Measurements from ENCODE around the gene UROC1.

The UROC1 gene

DNA sequence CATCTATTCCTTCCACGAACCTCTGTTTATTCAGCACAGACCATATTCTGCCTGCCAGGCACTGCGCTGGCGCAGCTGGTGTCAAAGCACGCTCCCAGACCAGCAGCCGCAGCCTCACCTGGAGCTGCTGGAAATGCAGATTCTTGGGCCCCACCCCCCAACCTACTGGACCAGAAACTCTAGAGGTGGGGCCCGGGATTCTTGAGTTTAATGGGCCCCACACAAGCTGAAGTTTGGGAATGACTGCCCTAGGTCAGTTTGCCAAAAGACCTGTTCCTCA, 13.4 kb upstream of the UROC1 start:
- in situ Hi-C loops (cut with MboI; ENCODE audit: low sequenced_read_pairs), result no loop called here

- in situ Hi-C loops (cut with MboI; ENCODE audit: low sequenced_read_pairs), result no loop called here
Observed at GRCh38 chr3:126530171-126531050, 12.8 kb upstream of the UROC1 start.

- in situ Hi-C loops (cut with MboI; ENCODE audit: low sequenced_read_pairs), result no loop called here
Observed at GRCh38 chr3:126529585-126530170, 12.1 kb upstream of the UROC1 start.

DNA sequence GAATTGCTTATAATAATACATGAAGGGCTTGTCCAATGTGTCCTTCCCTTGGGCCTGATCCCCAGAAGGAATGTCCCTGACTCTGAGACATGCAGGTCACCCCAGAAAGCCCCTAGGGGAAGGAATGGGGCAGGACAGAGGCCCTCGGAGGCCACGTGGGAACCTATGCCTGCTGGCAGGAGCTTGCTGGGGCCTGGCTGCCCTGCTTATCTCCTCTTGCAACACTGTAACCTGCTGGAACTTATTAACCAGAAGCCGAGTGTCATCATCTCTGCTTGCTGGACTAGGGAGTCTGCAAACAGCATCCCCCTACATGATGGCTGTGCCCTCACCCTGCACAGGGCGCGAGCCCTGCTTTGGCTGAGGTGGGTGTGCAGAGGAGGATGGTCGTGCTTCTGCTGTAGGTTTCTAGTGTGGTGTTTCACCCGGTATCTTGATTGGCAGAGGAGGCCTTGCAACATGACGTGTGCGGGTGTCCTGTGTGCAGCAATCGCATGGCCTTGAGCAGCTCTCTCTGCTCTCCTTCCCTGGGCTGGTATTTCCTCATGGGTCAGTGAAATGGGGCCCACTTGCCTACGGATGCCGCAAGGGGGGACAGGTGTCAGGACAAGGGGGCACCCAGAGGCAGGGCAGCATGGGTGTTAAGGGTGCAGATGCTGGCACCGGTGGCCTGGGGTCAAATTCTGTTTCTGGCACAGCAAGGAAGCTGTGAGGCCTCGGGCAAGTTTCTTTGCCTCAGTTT, 11.4 kb upstream of the UROC1 start:
- in situ Hi-C loops (cut with MboI; ENCODE audit: low sequenced_read_pairs), result no loop called here

- in situ Hi-C loops (cut with MboI; ENCODE audit: low sequenced_read_pairs), result no loop called here
Observed at GRCh38 chr3:126528419-126528799, 10.8 kb upstream of the UROC1 start.

DNA sequence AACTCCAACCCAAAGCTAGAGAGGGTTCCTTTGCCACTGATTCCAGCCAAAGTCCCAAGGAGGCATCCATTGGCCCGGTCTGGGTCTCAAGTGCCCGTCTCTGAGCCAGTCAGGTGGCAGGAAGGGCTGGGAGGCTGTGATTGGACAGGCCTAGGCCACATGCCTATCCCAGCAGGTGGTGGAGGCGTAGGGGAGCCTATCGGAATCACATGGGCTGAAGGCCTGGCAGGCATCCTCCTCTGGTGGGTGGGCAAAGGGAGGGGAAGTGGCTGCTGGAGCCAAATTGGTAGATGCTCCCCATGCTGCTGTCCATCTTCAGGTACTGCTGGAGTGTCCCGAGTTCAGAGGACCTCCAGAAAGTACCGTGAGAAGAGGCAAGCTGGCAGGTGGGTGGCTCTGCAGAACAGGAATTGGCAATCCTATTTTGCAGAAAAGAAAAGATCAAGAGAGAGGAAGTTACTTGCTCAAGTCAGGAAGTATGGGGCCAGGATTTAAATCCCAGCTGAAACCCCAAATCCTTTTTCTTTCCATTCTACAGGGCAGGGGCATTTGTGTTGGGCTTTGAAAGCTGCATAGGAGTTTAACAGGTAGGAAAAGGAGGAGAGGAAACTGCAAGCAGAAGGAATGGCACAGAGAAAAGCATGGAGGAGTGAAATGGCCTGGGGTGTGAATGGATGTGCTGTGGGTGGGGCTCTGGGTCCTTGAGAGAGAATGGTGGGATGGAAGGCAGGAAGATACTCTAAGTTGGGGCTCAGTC, 10.1 kb upstream of the UROC1 start:
- in situ Hi-C loops (cut with MboI; ENCODE audit: low sequenced_read_pairs), result no loop called here

- in situ Hi-C loops (cut with MboI; ENCODE audit: low sequenced_read_pairs), result no loop called here
Observed at GRCh38 chr3:126527006-126527405, 9.4 kb upstream of the UROC1 start.

DNA sequence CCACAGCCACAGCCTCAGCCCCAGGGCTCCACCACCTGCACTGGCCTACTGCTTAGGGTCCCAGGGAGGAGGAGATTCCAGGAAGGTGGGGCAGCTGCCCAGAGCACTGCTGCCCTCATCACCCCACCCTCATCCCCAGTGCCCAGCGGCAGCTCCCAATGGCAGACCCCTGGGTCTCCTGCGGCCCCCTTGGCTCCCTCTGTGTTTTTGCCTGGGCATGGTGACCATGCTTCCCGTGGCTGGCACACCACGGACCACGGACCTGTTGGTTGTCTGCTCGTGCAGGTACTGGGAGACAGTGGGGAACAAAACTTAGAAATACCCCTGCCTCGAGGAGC, 9.1 kb upstream of the UROC1 start:
- in situ Hi-C loops (cut with MboI; ENCODE audit: low sequenced_read_pairs), result no loop called here

- in situ Hi-C loops (cut with MboI; ENCODE audit: low sequenced_read_pairs), result no loop called here
Observed at GRCh38 chr3:126525853-126526667, 8.5 kb upstream of the UROC1 start.

- in situ Hi-C loops (cut with MboI; ENCODE audit: low sequenced_read_pairs), result no loop called here
Observed at GRCh38 chr3:126525091-126525852, 7.7 kb upstream of the UROC1 start.

DNA sequence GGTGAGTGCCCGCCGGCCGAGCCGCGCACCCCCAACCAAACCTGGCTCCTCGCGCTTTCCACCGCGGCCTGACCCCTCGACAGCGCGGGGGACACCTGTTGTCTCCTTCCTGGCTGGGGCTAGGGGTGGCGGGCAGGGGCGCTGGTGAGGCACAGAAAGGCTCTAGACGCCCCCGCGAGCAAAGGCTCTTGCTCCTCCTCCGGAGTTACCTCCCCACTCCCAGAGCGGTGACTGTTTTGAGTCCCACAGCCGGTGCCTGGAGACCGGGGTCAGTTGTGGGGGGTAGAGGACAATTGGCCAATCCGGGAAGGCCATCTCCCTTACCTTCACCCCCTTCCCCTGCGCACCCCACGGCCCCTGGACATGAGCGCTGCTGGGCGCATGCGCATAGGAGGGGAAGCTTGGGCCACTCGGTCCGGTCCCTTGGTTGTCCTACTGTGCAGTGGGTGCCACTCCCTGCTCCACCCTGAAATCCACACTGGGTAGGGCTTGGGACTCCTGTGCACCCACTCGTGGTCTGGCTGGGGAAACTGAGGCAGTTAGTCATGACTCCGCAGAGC, 6.9 kb upstream of the UROC1 start:
- in situ Hi-C loops (cut with MboI; ENCODE audit: low sequenced_read_pairs), result no loop called here

DNA sequence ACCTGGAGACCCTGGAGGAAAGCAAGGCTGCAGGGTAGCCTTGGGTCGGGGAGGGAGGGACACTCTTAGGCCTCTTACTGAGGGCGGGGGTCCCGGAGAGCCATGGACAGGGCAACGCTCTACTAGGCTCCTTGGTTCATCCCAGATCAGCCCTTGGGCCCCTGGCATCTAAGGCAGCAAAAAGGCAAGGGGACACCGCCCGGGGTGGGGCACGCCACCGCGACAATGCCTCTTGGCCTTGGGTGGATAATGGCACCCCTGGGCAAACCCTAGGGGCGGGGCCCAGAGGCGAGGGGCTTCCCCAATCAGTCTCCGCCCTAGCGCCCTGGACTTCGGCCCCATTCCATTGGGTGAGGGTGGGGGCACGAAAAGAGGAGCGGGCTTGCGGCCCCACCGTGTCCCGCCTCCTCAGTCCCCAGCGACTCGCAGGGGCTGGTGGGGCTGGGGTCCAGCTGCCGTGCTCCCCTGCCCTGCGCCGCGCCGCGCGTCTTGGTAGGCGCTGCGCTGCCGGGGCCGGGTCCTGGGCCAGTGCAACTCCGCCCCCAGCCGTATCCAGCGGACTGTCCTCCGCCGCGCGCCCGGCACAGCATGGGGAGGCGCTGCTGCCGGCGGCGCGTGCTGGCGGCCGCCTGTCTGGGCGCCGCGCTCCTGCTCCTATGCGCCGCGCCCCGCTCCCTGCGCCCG, 6.3 kb upstream of the UROC1 start, which contains the start of gene CHST13:
CHST13 (plus strand) TSS at position 411 of the 684 bp plus-strand sequence; CDS start at position 589, 178 bp downstream.
- in situ Hi-C loops (cut with MboI; ENCODE audit: low sequenced_read_pairs), result no loop called here

DNA sequence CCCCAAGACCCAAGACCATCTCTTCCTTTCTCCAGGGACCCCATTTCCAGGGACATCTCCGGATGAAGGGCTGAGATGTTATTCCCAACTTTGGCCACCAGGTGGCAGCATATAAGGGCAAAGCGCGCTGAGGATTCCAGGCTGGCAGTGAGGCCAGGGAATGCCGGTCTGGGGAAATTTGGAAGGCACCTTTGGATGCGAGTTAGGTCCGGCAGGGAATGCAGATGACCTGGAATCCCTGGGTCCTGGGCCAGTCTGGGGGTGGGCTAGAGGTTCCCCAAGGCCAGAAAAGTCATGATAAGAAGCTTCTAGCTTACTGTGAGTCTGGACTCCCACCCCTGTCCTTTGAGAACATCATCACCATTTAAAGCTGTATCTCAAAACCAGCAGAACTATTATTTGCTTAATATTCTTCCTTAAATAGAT, 4.8 kb upstream of the UROC1 start:
- in situ Hi-C loops (cut with MboI; ENCODE audit: low sequenced_read_pairs), result no loop called here

- in situ Hi-C loops (cut with MboI; ENCODE audit: low sequenced_read_pairs), result no loop called here
Observed at GRCh38 chr3:126521122-126521891, 3.7 kb upstream of the UROC1 start.

DNA sequence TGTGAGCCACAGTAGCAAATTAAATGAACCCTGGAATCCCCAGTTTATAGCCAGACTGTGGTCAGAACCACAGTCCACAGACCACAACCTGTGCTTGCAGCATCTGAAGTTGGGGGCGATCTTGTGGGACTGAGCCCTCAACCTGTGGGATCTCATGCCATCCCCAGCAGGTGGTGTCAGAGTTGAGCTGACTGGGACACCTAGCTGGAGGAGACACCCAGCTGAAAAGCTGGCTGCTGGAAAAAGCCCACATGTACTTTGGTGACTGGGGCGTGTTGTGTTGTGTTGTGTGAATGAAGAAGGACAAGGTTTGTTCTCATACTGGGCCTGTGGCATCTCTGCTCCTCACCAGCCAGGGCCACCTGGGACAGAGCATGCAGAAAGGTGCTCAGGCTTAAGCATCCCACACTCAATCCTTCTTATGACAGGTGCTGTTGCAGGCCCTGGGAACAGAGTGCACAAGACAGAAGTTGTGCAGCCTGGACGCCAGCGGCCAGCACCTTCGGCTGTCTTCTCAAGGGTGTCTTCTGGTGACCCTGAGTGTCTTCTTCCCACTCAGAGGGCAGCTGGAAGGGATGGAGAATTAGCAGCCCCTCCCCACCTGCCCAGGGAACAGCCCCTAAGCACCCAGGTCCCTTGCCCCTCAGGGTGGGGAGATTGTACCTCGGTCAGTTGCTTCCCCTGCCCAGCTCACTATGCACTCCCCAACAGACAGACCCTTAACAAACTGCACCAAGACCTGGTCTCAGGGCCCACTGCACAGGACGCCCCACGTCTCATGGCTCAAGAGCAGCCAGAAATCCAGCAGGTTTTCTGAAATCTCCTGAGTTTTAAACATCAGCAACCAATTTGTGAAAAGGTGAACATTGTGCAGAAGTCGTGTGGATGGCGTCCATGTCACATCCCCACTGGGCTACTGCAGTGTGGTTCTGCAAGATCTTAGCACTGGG, 2.2 kb upstream of the UROC1 start:
- in situ Hi-C loops (cut with MboI; ENCODE audit: low sequenced_read_pairs), result no loop called here

GRCh38 chr3:126518779-126519177, 1.2 kb upstream of the UROC1 start:
- in situ Hi-C loops (cut with MboI; ENCODE audit: low sequenced_read_pairs), result no loop called here

All from HL-60/S4 treated with phorbol 12-myristate 13-acetate at 8.2 ng/mL for 4 days and 3 days (cell line).